Heart left ventricle (tissue), 13 donors: ENCODE data around the gene SCRG1.

Experiments used
- POLR2A ChIP-seq, 2 donors: fragments of 450-650 bp; IDR thresholded peaks; one replicate each; pipeline ENCODE4 v1.6.1; 2017; ENCODE audit warnings: antibody characterized with exemption in 2 of 2, mild to moderate bottlenecking in 2 of 2, moderate library complexity in 2 of 2
- TF ChIP-seq, protein P1 (sequence below), 12 donors: fragments of 200-600 bp; sonication (generic) in 4 of 12; IDR thresholded peaks; one replicate each; pipeline versions ENCODE4 v1.5.0 to v1.8.0; 2018 to 2022; ENCODE audit warnings: antibody characterized with exemption in 12 of 12, mild to moderate bottlenecking in 5 of 12
- donor health status: ischemic (EF 13 %, LVEDD 7.1; RV severe dilation, severe dysfunction).
- donor health status: DM: no; HTN: yes; CAD: no.
- donor health status: DM: no; HTN: no; CAD: no.
- donor health status: ischemic (EF 25% LVEDD 6.9; RV normal size, moderate dysfunction).
- donor health status: ischemic (EF 25% LVEDD 5.7; RV mildly dilated, moderate dysfunction).
- donor health status: ischemic (EF 35%, LVEDD 5.7; RV mildly dilated, moderate dysfunction).
- donor health status: nonischemic (EF 11% LVEDD 7.7; RV severe dilation, severe dysfunction).
- donor health status: DM: yes; HTN: yes; CAD: no.
- donor health status: PGD.
- donor health status: ischemic (EF 29% LVEDD 5.4; RV normal size, mild dysfunction).
- donor health status: nonischemic (EF 23%, LVEDD 6.1; RV moderate dilation, normal function).

DNA sequence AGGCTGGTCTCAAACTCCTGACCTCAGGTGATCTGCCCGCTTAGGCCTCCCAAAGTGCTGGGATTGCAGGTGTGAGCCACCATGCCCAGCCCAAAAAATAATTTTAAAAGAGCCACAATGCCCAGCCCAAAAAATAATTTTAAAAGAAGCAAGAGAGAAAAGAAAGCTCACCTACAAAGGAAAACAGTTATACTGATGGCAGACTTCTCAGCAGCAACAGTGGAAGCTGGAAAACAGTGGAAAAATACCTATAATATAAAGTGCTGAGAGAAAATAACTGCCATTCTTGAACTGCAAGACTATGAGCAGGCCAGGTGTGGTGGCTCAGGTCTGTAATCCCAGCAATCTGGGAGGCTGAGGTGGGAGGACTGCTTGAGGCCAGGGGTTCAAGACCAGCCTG is 51.4 kb downstream of the SCRG1 start:
- TF ChIP-seq, protein P1, sequence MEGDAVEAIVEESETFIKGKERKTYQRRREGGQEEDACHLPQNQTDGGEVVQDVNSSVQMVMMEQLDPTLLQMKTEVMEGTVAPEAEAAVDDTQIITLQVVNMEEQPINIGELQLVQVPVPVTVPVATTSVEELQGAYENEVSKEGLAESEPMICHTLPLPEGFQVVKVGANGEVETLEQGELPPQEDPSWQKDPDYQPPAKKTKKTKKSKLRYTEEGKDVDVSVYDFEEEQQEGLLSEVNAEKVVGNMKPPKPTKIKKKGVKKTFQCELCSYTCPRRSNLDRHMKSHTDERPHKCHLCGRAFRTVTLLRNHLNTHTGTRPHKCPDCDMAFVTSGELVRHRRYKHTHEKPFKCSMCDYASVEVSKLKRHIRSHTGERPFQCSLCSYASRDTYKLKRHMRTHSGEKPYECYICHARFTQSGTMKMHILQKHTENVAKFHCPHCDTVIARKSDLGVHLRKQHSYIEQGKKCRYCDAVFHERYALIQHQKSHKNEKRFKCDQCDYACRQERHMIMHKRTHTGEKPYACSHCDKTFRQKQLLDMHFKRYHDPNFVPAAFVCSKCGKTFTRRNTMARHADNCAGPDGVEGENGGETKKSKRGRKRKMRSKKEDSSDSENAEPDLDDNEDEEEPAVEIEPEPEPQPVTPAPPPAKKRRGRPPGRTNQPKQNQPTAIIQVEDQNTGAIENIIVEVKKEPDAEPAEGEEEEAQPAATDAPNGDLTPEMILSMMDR (IDR thresholded peaks at IDR 0.05): no peak
- no peak for TF ChIP-seq POLR2A (IDR thresholded peaks at IDR 0.05)
